Measurements from ENCODE around the gene RNF224.

DNA sequence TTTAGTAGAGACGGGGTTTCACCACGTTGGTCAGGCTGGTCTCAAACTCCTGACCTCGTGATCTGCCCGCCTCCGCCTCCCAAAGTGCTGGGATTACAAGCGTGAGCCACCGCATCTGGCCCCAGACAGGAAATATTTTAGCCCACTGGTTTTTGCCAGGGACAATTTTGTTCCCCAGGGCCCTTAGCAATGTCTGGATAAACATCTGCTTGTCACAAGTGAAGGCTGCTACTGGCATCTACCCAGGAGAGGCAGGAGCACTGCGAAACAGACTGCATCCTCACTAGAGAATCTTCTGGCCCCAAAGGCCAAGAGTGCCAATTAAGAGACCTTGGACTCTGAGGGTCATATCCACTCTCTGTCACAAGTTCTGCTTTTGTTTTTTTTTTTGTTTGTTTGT is 24.3 kb upstream of the RNF224 start:
- TF ChIP-seq CTCF (optimal IDR thresholded peaks at IDR 0.05 in 1 of 3, IDR thresholded peaks at IDR 0.05 in 1 of 3, conservative IDR thresholded peaks at IDR 0.05 in 1 of 3; ENCODE audit: extremely low read depth in 1 of 3, insufficient read depth in 2 of 3, low read length in 3 of 3): no peak
- no peak for TF ChIP-seq EZH2 (IDR thresholded peaks at IDR 0.05; ENCODE audit: low read length)
